ENCODE data around the gene GEMIN8. TPM values are rescaled to one million over a fixed set of nuclear protein-coding genes. Genes with fewer than 3 reads are reported as not detected.

Gene GEMIN8
- total and polyA plus RNA-seq, 2 of the 8 experiments (the other 6 are each of a cell fraction or from before 2014, with no cell fraction given), result 18.2 to 31.4 TPM

DNA sequence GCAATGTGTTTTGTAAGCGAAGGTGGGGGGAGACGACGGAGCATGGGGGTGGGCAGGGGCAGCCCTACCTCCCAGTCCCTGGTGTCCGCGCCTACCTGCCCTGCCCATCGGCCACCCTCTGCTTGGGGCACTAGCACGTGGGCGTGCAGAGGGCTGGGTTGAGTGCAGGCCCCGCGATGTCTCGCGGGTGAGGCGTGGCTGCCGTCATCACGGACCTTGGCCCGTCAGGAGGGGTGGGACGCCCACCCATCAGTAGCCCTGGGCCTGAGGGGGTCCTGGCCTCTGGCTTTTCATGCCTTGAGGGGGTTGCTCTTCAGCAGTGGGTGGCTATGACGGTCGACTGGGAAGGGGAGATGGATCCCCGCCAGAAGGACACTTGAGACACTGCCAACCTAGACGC is 36.1 kb upstream of the GEMIN8 start:
- Histone ChIP-seq H3K4me1 (replicated peaks in 1 of 4; ENCODE audit: control insufficient read depth in 3 of 4, insufficient read depth in 4 of 4, low read length in 3 of 4) (peaks cover 0 to 2% (median 0%) of the 10 kb centered on the region in 4 experiments; a peak in 1 of 7 replicates), H3K9me3 (ENCODE audit: insufficient read depth in 2 of 2, low read depth in 1 of 2, low read length in 1 of 2) (no peaks in the 10 kb centered on the region), H3K79me1 (ENCODE audit: low read depth, low read length) (no peaks in the 10 kb centered on the region), H3K23ac (ENCODE audit: insufficient read length) (no peak overlapping the region), H3K14ac (ENCODE audit: insufficient read length) (no peak overlapping the region), H3K4me2 (ENCODE audit: insufficient read depth in 1 of 2, low read depth in 2 of 2, low read length in 2 of 2) (no peak overlapping the region), H3K36me3 (ENCODE audit: control insufficient read depth in 2 of 4, insufficient read depth in 4 of 4, low read length in 3 of 4) (no peaks in the 10 kb centered on the region), H3K79me2 (ENCODE audit: control insufficient read depth in 1 of 2, insufficient read depth in 2 of 2, low read length in 2 of 2) (no peaks in the 10 kb centered on the region), H3K18ac (ENCODE audit: extremely low read depth, low read length) (no peak overlapping the region), H4K5ac (ENCODE audit: insufficient read length, low read depth, low read length) (no peak overlapping the region), H2BK5ac (ENCODE audit: low read depth, low read length) (no peak overlapping the region), H3K56ac (replicated peaks; ENCODE audit: insufficient read length, low read depth, low read length) (no peak overlapping the region), H3K4me3 (ENCODE audit: extremely low read depth in 1 of 4, insufficient read depth in 2 of 4, low read depth in 3 of 4, low read length in 4 of 4) (no peak overlapping the region), H4K8ac (ENCODE audit: extremely low read depth, insufficient read depth, low read length) (no peak overlapping the region), H2AFZ (ENCODE audit: low read length) (no peak overlapping the region), H3K27me3 (replicated peaks in 1 of 4; ENCODE audit: control insufficient read depth in 3 of 4, extremely low read depth in 1 of 4, insufficient read depth in 3 of 4, low read length in 3 of 4) (no peaks in the 10 kb centered on the region), H2BK120ac (replicated peaks; ENCODE audit: low read depth, low read length) (no peak overlapping the region), H2BK12ac (ENCODE audit: low read depth, low read length) (no peak overlapping the region), H3K9ac (replicated peaks in 1 of 4; ENCODE audit: extremely low read depth in 1 of 4, low read depth in 3 of 4, low read length in 3 of 4) (no peak overlapping the region), H4K91ac (replicated peaks; ENCODE audit: insufficient read length, low read length) (no peak overlapping the region), H2BK20ac (ENCODE audit: low read length) (no peak overlapping the region), H2AK5ac (ENCODE audit: low read depth, low read length) (no peak overlapping the region), H4K20me1 (replicated peaks in 1 of 2; ENCODE audit: control insufficient read depth in 1 of 2, insufficient read depth in 2 of 2, low read length in 2 of 2) (no peaks in the 10 kb centered on the region), H2BK15ac (ENCODE audit: low read length) (no peak overlapping the region), H3K4ac (replicated peaks; ENCODE audit: insufficient read length, low read depth, low read length) (no peak overlapping the region), H3K23me2 (ENCODE audit: low read depth, low read length) (no peaks in the 10 kb centered on the region), H3K27ac (ENCODE audit: low read depth, low read length) (no peak overlapping the region)
- CTCF ChIA-PET (ENCODE audit: partially characterized antibody), result interaction anchor here (1.3 kb wide), 1 partner anchor 463 kb away, joined by 4 read pairs; the partner anchor contains the start of gene GLRA2
- POLR2A ChIA-PET (ENCODE audit: partially characterized antibody), result no interaction called here
- 88% methylated on average over 8 of the region's 21 CpGs; no CpG with 5 or more reads in 1 of the 2 experiments for WGBS, 2 experiments (ENCODE audit: extremely low coverage in 1 of 2, insufficient coverage in 1 of 2, insufficient read length in 1 of 2, insufficient replicate concordance in 2 of 2, low coverage in 1 of 2, low lambda C conversion rate in 2 of 2, missing lambda C conversion rate in 1 of 2)
- no peak for FAIRE-seq
- TF ChIP-seq TAF1 (IDR thresholded peaks at IDR 0.05; ENCODE audit: low read depth, low read length), result no peak
- no peak for TF ChIP-seq SP4 (IDR thresholded peaks at IDR 0.05; ENCODE audit: low read length)
- no peak for TF ChIP-seq TBP (IDR thresholded peaks at IDR 0.05; ENCODE audit: low read depth, low read length)
- no peak for TF ChIP-seq POLR2A (IDR thresholded peaks at IDR 0.05; ENCODE audit: control extremely low read depth in 1 of 2, low read depth in 2 of 2, low read length in 2 of 2)
- TF ChIP-seq JUN (IDR thresholded peaks at IDR 0.05; ENCODE audit: low read depth, low read length), result no peak
- TF ChIP-seq YY1 (IDR thresholded peaks at IDR 0.05; ENCODE audit: low read depth, low read length), result no peak
- TF ChIP-seq NRF1 (IDR thresholded peaks at IDR 0.05; ENCODE audit: low read depth, low read length), result no peak
- no peak for TF ChIP-seq SP2 (IDR thresholded peaks at IDR 0.05; ENCODE audit: low read length)
- DNase-seq (ENCODE audit: low read depth in 1 of 2, low spot score in 2 of 2), result no peak

Measured in H1 (cell line).